B cell (primary cell): ENCODE measurements around the gene OR5AC2.

Experiments used
- CTCF ChIP-seq: fragments of 200-600 bp; IDR thresholded peaks from one replicate; pipeline ENCODE4 v1.8.0; 2022; ENCODE audit warnings: antibody characterized with exemption, mild to moderate bottlenecking
- EZH2 ChIP-seq: IDR thresholded peaks from 2 replicates; pipeline ENCODE4 v1.6.1; 2012; ENCODE audit warnings: borderline replicate concordance, low read depth, mild to moderate bottlenecking, moderate library complexity, low read length; ENCODE audit not compliant: insufficient read depth, poor library complexity, severe bottlenecking

- TF ChIP-seq EZH2 (no peak), CTCF (no peak)
Observed at GRCh38 chr3:98041350-98041749, 45.6 kb upstream of the OR5AC2 start.
